Liver (tissue), 9 donors: ENCODE measurements around the gene MAOA. TPM values are rescaled to one million over a fixed set of nuclear protein-coding genes. Genes with fewer than 3 reads are reported as not detected.

Experiments
- DNase-seq: peaks from one replicate; pipeline ENCODE4 v3.0.0-alpha.2; 2017; ENCODE audit warnings: low spot score
- H3K27ac ChIP-seq, 2 donors: one replicate each; pipeline ENCODE4 v1.7.0; 2013; ENCODE audit warnings: inconsistent platforms in 2 of 2, low read length in 2 of 2, control low read depth in 1 of 2, low read depth in 1 of 2, mild to moderate bottlenecking in 1 of 2
- H3K27me3 ChIP-seq, 4 donors: one replicate each; pipeline versions ENCODE4 v1.6.1 to v1.7.0; 2013; ENCODE audit warnings: low read length in 3 of 4, inconsistent platforms in 1 of 4, mild to moderate bottlenecking in 1 of 4, moderate library complexity in 1 of 4; ENCODE audit not compliant: control insufficient read depth in 4 of 4, insufficient read depth in 4 of 4
- H3K36me3 ChIP-seq, 4 donors: one replicate each; pipeline versions ENCODE4 v1.6.1 to v1.7.0; 2013; ENCODE audit warnings: low read length in 3 of 4, mild to moderate bottlenecking in 3 of 4, low read depth in 1 of 4, moderate library complexity in 1 of 4; ENCODE audit not compliant: control insufficient read depth in 4 of 4, insufficient read depth in 3 of 4
- H3K4me1 ChIP-seq, 4 donors: one replicate each; pipeline versions ENCODE4 v1.6.1 to v1.7.0; 2013; ENCODE audit warnings: low read length in 3 of 4, mild to moderate bottlenecking in 3 of 4, moderate library complexity in 1 of 4; ENCODE audit not compliant: control insufficient read depth in 4 of 4, insufficient read depth in 4 of 4
- H3K4me3 ChIP-seq, 3 donors: one replicate each; pipeline versions ENCODE4 v1.6.1 to v1.7.0; 2013; ENCODE audit warnings: low read length in 3 of 3, control low read depth in 1 of 3, low read depth in 1 of 3, mild to moderate bottlenecking in 1 of 3
- H3K9ac ChIP-seq, 2 donors: one replicate each; pipeline ENCODE4 v1.7.0; 2013; ENCODE audit warnings: low read length in 2 of 2, mild to moderate bottlenecking in 2 of 2, moderate library complexity in 2 of 2, control low read depth in 1 of 2, low read depth in 1 of 2
- H3K9me3 ChIP-seq, 4 donors: one replicate each; pipeline versions ENCODE4 v1.6.1 to v1.7.0; 2013; ENCODE audit warnings: low read length in 3 of 4; ENCODE audit not compliant: control insufficient read depth in 4 of 4
- EGR1 ChIP-seq, 2 donors: IDR thresholded peaks; 2 replicates each; pipeline ENCODE4 v1.6.1; 2016 to 2018; ENCODE audit warnings: antibody characterized with exemption in 2 of 2, low read depth in 2 of 2
- FOXA1 ChIP-seq: IDR thresholded peaks from 2 replicates; pipeline ENCODE4 v1.6.1; 2016; ENCODE audit warnings: antibody characterized with exemption
- HNF4G ChIP-seq: IDR thresholded peaks from 2 replicates; pipeline ENCODE4 v1.6.1; 2016; ENCODE audit warnings: antibody characterized with exemption
- RAD21 ChIP-seq, 2 donors: IDR thresholded peaks; 2 replicates each; pipeline ENCODE4 v1.6.1; 2016; ENCODE audit warnings: antibody characterized with exemption in 2 of 2, mild to moderate bottlenecking in 2 of 2
- RXRA ChIP-seq, 2 donors: IDR thresholded peaks; 2 replicates each; pipeline ENCODE4 v1.6.1; 2017 to 2018; ENCODE audit warnings: antibody characterized with exemption in 2 of 2, mild to moderate bottlenecking in 1 of 2
- WGBS: extraction: QIAGEN DNeasy Blood & Tissue Kit; methylation state at CpG from one replicate; pipeline ENCODE4 v1.1.7; 2013; 5-methylcytosine and 5-hydroxymethylcytosine counted together
- polyA plus RNA-seq, 2 donors: library from polyadenylated mRNA; stranded (reverse) in 1 of 2; unstranded in 1 of 2; fragments of 200-250 nt in 1 of 2; fragments of >200 nt in 1 of 2; fragmentation: Nextera tagmentation in 1 of 2; extraction: Ambion mirVana in 1 of 2; gene quantifications; one replicate each; pipeline versions ENCODE4 v1.2.1 to v1.2.3, GENCODE V29; 2013 to 2015
- total RNA-seq, 2 donors: library from RNA; depleted of rRNA; stranded (reverse); fragments of >200 nt; gene quantifications; one replicate each; pipeline ENCODE4 v1.2.3, GENCODE V29; 2014
- TF ChIP-seq, protein P1 (sequence below): IDR thresholded peaks from 2 replicates; pipeline ENCODE4 v1.6.1; 2016; ENCODE audit warnings: antibody characterized with exemption
- donor health status: healthy.
- donor health status: healthy.
- donor health status: healthy.
- donor health status: healthy.
- donor health status: healthy.

MAOA gene
- total and polyA plus RNA-seq, 4 donors: 41.0 to 94.2 (median 75.3) TPM

DNA sequence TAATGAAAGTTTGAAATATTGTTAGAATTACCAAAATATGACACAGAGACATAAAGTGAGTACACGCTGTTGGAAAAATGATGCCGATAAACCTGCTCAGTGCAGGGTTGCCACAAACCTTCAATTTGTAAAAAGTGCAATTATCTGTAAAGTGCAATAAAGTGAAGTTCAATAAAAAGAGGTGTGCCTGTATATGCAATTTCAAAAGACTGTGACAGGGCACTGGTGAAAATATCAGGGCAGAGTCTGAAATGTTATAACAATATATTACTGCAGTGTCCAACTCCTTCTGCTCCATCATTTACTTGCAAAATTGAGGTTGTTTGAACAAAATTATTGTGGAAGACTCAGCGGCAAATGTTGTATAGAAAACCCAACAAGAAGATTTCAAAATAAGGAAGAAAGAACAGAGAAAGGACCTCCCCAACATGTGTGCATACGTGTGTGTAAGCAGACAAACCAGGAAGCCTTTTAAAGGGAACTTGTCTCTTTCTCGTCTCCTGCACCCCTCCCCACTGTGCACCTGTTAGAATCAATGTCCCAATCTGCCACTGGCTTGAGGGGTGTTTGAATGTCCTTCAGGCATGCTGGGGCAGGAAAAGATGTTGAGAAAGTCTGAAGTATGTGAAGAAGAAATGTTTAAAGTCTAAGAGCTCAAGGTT, 130.0 kb downstream of the MAOA start:
- H3K36me3 ChIP-seq: peaks cover 0 to 13% (median 10%) of the 10 kb centered on the region in 4 donors
- H3K27me3 ChIP-seq: no peaks in the 10 kb centered on the region
- H3K4me1 ChIP-seq: no peaks in the 10 kb centered on the region
- DNase-seq: no peak
- no peak overlapping the region for H3K9ac ChIP-seq
- H3K27ac ChIP-seq: no peak overlapping the region
- WGBS: 87% methylated on average over 5 of the region's 5 CpGs
- H3K9me3 ChIP-seq: peaks cover 0 to 2% (median 0%) of the 10 kb centered on the region in 4 donors
- TF ChIP-seq, protein P1, sequence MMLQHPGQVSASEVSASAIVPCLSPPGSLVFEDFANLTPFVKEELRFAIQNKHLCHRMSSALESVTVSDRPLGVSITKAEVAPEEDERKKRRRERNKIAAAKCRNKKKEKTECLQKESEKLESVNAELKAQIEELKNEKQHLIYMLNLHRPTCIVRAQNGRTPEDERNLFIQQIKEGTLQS: no peak
- no peak for TF ChIP-seq FOXA1
- no peak for TF ChIP-seq HNF4G
- no peak for TF ChIP-seq RXRA (IDR thresholded peaks at IDR 0.05)
- no peak for TF ChIP-seq EGR1 (IDR thresholded peaks at IDR 0.05; ENCODE audit: low read depth in 2 of 2)
- no peak for TF ChIP-seq RAD21 (IDR thresholded peaks at IDR 0.05)
- no peak overlapping the region for H3K4me3 ChIP-seq

Other genes starting within 250 kb of the MAOA start
- 10 to 100 TPM; 34.0 to 52.9 TPM for gene MAOB, start 226.2 kb downstream of the MAOA start, total RNA-seq
- gene MAOB, start 226.2 kb downstream of the MAOA start, polyA plus RNA-seq: 10 to 100 TPM; 92.4 to 96.3 TPM